ENCODE data around the gene GRIA1.

DNA sequence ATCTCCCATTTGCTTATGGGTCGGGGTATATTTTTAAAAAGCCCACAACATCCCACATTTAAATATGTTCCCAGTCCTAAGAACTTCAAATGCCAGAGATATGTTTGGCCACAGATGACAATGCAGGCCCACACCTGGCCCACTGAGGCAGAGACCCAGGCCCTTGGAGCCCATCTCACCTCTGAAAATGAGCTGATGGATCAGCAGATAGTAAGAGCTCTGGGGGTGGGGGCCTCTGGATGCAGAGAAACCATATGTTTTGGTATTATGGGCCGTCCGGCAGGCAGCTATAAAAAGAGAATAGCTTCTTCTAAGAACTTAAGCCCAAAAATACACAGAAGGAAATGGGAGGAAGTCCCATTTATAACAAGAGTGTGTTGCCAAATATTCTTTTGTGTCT lies 256.0 kb downstream of the GRIA1 start:
- TF ChIP-seq, protein P1, sequence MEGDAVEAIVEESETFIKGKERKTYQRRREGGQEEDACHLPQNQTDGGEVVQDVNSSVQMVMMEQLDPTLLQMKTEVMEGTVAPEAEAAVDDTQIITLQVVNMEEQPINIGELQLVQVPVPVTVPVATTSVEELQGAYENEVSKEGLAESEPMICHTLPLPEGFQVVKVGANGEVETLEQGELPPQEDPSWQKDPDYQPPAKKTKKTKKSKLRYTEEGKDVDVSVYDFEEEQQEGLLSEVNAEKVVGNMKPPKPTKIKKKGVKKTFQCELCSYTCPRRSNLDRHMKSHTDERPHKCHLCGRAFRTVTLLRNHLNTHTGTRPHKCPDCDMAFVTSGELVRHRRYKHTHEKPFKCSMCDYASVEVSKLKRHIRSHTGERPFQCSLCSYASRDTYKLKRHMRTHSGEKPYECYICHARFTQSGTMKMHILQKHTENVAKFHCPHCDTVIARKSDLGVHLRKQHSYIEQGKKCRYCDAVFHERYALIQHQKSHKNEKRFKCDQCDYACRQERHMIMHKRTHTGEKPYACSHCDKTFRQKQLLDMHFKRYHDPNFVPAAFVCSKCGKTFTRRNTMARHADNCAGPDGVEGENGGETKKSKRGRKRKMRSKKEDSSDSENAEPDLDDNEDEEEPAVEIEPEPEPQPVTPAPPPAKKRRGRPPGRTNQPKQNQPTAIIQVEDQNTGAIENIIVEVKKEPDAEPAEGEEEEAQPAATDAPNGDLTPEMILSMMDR (IDR thresholded peaks at IDR 0.05): no peak
- TF ChIP-seq POLR2A (IDR thresholded peaks at IDR 0.05) (no peak), EP300 (IDR thresholded peaks at IDR 0.05) (no peak)
